GM21515 (cell line): Measurements from ENCODE around the gene HCRT.
"Not testable (repeated sequence)": the region's sequence is repeated elsewhere in the genome, so short reads cannot be mapped to it uniquely, and the experiment has no call there.

Experiments
- ATAC-seq: cut with Tn5 transposase; IDR thresholded peaks from one replicate; pipeline ENCODE4 v1.9.1; 2021; ENCODE audit not compliant: unreplicated experiment

Gene HCRT

GRCh38 chr17:42184713-42185620 lies at the start of gene HCRT:
HCRT (minus strand) TSS chr17:42185452; CDS start chr17:42185365, 87 bp downstream.
- no peak for ATAC-seq

DNA sequence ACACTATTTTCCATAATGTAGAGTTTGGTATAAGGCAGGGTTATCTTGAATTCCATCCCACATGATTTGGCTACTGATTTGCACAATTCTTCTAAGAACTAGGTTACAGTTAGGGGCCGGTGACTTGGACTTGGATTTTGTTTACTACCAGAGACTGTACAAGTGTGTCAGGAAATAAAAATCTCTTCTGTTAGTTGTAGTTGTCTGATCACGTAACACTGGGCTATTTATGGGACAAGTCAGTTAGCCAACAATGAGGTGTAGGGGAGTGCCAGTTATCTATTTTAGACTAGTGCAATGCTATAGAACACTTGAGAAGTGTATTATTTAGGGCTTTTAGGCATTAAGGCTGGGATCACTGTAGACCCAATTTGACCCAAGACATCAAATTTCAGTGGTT lies 48.7 kb upstream of the HCRT start:
- ATAC-seq, result no peak

DNA sequence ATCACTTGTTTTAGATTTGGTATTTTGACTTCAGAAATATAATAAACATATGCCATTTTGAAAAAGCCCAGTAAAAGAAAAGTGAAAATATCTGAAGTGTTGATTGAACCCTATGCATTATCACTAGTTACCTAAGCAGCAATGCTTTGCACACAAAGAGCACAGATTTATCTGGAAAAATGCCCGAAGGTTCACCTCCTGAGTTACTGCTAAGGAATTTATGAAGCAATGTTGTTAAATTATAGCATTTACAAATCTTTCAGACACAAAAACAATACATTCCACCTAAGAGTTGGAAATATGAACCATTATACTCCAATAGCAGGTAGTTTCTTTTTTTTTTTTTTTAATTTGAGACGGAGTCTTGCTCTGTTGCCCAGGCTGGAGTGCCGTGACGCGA lies 47.9 kb upstream of the HCRT start:
- no peak for ATAC-seq

DNA sequence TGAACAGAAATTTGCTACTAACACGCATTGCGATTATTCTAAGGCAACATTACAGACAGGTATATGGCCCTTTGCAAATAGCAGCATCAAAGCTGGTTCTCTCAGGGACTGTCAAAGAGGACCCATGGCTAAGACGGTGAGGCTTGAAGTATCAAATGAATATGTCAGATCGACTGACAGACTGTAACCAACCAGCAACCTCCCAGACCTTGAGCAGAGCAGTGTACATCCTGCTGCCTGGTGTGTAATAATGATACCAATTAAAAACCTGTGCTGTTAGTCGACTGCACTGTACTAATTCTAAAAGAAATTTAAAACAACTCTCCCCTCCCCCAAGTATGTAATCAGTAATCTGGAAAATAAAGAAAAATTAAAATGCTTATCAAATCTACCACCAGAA lies 45.0 kb upstream of the HCRT start:
- no peak for ATAC-seq

- no peak for ATAC-seq
These were observed 42.8 kb upstream of the HCRT start for GRCh38 chr17:42227849-42228700.

- no peak for ATAC-seq
These were observed 40.4 kb upstream of the HCRT start for GRCh38 chr17:42225646-42226045.

- no peak for ATAC-seq
These were observed 39.4 kb upstream of the HCRT start for GRCh38 chr17:42224651-42225050.

DNA sequence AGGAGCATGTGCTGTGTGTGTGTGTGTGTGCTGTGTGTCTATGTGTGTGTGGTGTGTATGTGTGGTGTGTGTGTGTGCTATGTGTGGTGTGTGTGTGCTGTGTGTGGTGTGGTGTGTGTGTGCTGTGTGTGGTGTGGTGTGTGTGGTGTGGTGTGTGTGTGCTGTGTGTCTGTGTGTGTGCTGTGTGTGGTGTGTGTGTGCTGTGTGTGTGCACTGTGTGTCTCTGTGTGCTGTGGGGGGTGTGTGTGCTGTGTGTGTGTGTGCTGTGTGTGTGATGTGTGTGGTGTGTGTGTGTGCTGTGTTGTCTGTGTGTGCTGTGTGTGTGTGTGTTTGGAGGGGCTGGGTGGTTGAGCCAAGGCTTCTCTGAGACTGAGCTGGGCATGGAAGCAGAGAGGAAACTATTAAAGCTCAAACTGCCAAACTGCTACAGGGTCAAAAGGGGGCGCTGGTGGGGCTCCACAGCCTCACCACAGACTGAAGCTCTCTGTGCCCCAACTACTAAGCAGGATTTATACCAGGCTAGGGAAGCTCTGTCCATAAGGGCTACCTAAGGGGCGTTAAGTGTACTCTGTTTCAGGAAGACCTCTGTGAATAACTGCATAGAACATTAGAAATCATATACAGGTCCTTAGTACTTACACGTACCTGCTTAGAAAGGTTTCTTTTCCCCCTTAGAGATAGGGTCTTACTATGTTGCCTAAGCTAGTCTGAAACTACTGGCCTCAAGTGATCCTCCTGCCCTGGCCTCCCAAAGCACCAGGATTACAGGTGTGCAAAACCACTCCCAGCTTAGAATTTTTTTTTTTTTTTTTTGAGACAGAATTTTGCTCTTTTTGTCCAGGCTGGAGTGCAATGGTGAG lies 36.9 kb upstream of the HCRT start:
- ATAC-seq, result no peak

GRCh38 chr17:42219280-42219679 lies 34.0 kb upstream of the HCRT start:
- not testable (repeated sequence) for ATAC-seq

GRCh38 chr17:42214156-42214555 lies 28.9 kb upstream of the HCRT start:
- ATAC-seq, result no peak

GRCh38 chr17:42212382-42212781 lies 27.1 kb upstream of the HCRT start:
- ATAC-seq, result no peak

DNA sequence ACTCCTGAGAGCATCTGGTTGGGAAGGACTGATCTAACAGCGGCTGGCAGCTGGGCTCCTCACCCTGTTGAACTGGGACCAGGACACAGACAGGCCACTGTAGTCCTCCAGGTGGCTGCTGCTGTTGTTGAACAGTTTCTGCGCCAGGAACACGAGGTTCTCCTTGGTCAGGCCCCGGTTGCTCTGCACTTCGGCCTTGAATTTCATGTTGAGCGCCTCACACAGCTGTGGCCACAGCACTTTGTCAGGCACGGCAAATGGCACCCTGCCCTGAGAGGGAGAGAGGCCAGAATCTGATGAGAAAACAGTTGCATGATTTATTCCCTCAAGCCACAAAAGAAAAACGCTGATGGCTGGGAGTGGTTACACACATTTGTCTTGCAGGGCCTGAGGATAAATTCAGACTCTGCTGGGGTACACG lies 26.7 kb upstream of the HCRT start:
- not testable (repeated sequence) for ATAC-seq

DNA sequence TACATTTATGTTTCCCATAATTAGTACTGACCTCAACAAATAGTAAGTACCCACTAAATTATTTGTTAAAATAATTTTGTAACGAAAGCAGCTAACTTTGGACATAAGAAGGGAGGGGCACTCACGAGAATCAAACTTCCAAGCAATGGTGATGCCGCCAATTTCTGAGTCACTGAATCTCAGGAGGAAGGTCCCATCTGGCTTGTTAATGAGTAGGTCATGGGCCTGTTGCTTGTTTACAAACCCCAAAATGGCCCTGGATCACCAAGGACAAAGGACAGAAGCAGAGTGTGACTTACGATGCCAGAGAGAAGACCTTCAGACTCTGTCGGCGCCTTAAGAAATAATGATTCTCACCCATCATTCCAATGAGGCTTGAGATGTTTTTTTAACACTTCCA lies 24.8 kb upstream of the HCRT start:
- no peak for ATAC-seq

- not testable (repeated sequence) for ATAC-seq
These were observed 20.9 kb upstream of the HCRT start for GRCh38 chr17:42206153-42206612.

DNA sequence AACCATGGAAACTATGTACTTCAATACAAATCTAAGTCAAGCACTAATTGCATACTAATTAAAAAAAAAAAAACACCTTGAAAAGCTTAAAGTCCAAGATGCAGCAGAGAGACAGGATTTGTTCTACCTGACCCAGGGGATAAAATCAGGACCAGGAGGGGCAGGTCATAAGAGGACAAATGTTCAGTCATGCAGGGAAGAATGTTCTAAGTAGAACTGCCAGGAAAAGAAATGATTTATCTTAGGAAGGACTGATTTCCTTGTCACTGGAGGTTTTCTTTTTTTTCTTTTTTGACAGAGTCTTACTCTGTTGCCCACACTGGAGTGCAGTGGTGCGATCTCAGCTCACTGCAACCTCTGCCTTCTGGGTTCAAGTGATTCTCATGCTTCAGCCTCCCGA lies 18.1 kb upstream of the HCRT start:
- no peak for ATAC-seq

GRCh38 chr17:42202696-42203095 lies 17.4 kb upstream of the HCRT start:
- ATAC-seq, result no peak

DNA sequence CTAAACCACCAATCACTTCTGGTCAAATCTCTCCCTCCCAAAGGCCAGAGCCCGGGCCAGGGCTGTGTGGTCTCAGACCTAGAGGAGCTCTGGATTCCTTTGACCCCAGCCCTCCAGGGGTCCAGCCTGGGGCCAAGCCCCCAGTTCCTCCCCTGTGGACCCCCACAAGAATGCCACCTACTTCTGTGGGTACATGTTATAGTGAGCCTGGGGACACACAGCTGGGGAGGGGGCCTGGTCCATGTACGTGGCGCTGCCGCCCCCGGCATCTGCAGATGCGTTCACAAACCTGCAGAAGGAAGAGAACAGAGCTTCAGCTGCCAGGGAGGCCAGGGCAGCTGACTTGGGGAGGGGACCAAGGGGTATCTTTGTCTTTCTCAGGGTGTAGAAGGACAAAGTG lies 16.9 kb upstream of the HCRT start:
- no peak for ATAC-seq

DNA sequence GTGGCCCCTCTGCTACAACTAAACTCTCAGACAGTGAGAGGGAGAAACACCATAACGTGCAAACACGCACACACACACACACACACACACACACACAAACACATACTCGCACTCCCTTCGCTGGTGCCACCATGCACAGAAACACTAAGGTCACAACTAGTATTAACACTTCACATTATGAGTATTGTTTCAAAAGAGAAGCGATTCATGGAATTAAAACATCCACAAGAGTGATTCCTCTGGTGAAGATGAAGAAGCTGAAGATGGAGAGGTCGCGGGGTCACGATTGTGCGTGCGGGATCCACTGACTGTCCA lies 16.2 kb upstream of the HCRT start:
- ATAC-seq, result no peak

DNA sequence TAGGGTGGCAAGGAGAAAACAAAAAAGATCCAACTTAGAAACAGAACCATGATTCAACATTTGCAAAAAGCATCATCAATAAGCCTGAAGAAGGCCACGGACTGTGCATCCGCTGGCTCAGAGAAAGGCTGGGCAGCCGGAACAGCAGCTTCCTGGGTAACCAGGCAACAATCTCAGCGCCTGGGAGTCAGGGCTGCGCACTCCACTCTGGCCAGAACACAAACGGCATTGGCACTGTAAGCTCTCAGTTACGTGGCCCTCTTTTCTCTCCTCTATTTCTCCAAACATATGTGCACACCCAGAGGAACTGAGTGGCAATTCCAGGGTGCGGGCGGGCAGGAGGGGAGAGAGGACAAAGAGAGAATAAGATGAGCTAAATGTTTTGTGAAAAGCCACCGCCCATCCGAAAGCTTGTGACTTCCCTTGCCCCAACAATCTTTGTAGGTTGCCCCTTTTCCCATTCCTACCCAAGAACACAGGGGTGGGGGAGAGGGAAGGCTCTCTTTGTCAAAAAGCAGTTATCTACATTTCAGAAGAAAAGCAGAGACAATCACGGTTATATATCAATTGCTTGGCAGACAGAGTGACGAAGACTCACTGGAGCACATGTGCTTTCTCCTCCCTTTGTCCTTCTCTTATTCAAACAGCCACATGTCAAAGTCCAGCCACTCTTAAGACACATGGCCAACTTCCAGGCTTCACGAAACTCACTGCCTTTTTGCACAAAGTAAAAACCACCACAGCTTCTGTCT lies 15.6 kb upstream of the HCRT start:
- ATAC-seq, result no peak

DNA sequence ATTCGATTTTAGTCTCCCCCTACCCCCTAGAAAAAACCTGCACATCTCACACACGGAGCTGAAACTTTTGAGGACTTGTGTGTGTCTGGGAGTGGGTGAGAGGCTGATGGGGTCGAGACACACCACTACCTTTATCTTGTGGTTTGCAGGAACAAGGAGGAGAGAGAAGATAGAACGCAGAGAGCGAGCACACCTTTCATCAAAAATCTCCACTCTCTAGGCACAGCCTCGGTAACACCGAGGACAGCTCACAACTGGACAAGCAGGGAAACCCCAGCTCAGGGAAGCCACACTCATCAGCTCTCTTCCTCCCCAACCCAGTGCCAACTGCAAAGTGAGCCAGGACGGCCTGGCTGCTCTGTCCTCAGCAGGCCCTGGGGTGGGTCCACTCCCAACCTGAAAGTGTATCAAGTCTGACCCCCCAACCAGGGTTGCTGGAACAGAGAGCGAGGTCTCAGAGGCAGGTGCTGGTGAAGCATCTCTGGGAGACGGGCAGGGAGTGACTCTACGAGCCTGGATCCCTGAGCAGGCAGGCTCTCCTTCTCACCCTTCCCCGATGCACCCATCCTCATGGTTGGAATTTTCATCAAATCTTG lies 14.3 kb upstream of the HCRT start:
- no peak for ATAC-seq
